ENCODE results near the gene RYR3. TPM values are rescaled to one million over a fixed set of nuclear protein-coding genes. Genes with fewer than 3 reads are reported as not detected.

RYR3 gene
- total RNA-seq, 1 donor from 2014 or later = 0.61 TPM

DNA sequence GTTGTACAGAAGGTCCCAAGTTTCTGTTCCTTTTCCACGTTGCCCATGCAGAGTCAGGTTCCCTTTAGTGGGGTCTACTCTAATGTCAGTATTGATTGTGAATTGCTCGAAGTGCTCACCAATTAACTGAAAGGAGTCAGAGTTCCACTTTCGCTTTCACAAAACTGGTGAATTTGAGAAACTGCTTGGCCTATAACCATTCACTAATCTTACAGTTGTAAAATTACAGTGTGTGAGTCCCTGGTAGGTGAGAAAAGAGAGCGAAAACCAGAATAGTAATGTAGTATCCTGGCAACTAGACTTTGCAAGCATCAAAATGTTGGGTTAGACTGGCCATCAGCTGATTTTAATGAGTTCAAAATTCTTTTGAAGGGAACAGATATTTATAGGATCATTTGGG is 420.0 kb downstream of the RYR3 start:
- Histone ChIP-seq H3K36me3 (no peaks in the 10 kb centered on the region), H3K27me3 (no peaks in the 10 kb centered on the region), H3K4me1 (no peaks in the 10 kb centered on the region), H3K9me3 (no peaks in the 10 kb centered on the region), H3K4me3 (no peak overlapping the region), H3K27ac (no peak overlapping the region)
- intact Hi-C loops (cut with DNase I) = no loop called here
- TF ChIP-seq, protein P1, sequence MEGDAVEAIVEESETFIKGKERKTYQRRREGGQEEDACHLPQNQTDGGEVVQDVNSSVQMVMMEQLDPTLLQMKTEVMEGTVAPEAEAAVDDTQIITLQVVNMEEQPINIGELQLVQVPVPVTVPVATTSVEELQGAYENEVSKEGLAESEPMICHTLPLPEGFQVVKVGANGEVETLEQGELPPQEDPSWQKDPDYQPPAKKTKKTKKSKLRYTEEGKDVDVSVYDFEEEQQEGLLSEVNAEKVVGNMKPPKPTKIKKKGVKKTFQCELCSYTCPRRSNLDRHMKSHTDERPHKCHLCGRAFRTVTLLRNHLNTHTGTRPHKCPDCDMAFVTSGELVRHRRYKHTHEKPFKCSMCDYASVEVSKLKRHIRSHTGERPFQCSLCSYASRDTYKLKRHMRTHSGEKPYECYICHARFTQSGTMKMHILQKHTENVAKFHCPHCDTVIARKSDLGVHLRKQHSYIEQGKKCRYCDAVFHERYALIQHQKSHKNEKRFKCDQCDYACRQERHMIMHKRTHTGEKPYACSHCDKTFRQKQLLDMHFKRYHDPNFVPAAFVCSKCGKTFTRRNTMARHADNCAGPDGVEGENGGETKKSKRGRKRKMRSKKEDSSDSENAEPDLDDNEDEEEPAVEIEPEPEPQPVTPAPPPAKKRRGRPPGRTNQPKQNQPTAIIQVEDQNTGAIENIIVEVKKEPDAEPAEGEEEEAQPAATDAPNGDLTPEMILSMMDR (IDR thresholded peaks at IDR 0.05) = no peak
- ATAC-seq (no peak), DNase-seq (no peak)

DNA sequence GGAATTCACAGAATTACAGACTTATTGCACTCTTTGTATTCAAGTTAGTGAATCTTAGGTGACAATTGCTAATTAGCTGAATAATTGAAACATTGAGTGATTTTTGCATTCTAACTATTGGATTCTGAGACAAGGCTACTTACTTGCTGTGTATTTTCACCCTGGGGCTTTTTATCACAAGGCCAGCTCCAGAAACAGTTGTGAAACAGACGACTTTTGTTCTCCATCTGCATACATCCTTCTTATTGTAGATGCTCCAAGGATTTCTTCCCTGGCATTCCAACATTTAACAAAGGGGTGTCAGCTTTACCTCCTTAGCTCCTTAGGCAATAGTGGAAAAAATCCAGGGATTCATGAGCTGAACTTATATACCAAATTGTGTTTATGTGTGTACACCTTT is 424.4 kb downstream of the RYR3 start:
- Histone ChIP-seq H3K36me3 (no peaks in the 10 kb centered on the region), H3K27me3 (no peaks in the 10 kb centered on the region), H3K4me3 (no peak overlapping the region), H3K9me3 (no peaks in the 10 kb centered on the region), H3K27ac (no peak overlapping the region), H3K4me1 (no peaks in the 10 kb centered on the region)
- no peak for ATAC-seq
- no peak for DNase-seq
- TF ChIP-seq, protein P1 (IDR thresholded peaks at IDR 0.05) = no peak
- intact Hi-C loops (cut with DNase I) = no loop called here

DNA sequence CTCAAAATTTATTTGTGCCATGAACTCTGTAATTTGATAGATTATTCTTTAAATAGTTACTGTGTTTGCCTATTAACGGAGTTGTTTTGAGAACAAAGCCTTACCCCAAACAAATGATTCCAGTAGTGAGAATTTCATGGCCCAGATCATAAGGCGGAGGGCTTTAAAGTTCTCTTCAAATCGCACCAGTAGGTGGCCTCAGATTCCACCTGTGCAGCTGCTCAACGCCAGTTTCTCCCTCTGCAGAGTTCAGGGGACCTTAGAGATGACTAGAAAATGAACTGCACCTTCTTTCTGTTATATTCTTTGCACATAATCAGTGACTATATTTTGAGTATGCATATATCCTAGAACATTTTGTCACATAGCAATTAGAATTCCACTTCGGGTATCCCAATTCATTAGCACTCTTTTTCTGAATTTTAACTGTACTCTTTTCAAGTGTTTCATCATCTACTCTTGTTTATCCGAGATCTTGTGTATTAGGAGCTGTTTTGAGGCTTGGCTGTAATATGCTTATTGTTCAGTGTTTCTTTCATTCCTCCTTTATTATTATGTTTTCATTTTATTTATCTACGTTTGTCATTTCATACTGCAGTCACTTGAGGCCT is 425.0 kb downstream of the RYR3 start:
- no peak for DNase-seq
- no peaks in the 10 kb centered on the region for H3K36me3 ChIP-seq
- no peaks in the 10 kb centered on the region for H3K9me3 ChIP-seq
- intact Hi-C loops (cut with DNase I) = no loop called here
- no peaks in the 10 kb centered on the region for H3K27me3 ChIP-seq
- no peak overlapping the region for H3K27ac ChIP-seq
- H3K4me3 ChIP-seq = no peak overlapping the region
- TF ChIP-seq, protein P1 (IDR thresholded peaks at IDR 0.05) = peak; percentile 46
- H3K4me1 ChIP-seq = no peaks in the 10 kb centered on the region
- peak; percentile 52 for ATAC-seq

DNA sequence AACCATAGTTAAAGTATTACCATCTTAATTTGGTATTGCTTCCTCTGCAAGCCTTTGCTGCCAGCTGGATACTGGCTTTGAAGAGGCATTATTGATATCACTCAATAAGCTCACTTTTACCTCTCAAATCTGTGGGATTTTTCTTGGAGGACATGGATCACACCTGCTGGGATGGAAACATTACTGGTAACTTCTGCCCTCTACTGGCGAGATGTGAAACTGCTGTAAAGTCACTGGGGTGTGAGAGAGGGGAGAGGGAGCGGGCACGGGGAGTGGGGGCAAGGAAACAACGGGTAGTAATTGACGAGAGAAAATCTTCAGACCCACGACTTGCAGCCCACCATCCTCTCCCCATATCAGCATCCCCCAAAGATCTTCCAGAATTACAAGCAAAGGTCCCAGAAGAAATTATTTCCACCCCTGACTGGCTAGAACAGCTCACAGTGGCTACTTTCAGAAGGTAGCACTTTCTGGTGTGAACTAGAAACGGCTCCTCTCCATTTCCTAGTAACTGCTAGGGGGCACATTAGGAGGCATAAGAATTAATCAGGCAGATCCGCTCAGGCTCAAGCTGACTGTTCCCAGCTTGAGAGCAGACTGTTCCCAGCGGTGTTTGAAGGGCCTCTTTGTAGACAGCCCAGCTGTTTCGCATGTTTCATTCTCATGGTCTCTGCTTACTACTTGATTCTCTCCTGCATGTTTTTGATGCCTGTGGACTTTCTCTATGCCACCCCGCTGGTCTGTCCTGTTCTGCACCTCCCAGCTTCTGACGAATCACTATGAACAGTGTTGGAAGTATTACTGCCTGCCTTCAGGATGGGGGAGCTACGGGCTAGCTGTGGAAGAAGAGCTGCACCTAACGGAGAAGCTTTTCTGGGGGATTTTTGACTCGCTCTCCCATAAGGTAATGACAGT is 427.2 kb downstream of the RYR3 start:
- no peaks in the 10 kb centered on the region for H3K36me3 ChIP-seq
- intact Hi-C loops (cut with DNase I) = no loop called here
- DNase-seq (no peak), ATAC-seq (peak; percentile 79)
- H3K9me3 ChIP-seq = no peaks in the 10 kb centered on the region
- no peak overlapping the region for H3K4me3 ChIP-seq
- H3K4me1 ChIP-seq = no peaks in the 10 kb centered on the region
- TF ChIP-seq, protein P1 (IDR thresholded peaks at IDR 0.05) = peak; percentile 69
- no peaks in the 10 kb centered on the region for H3K27me3 ChIP-seq
- no peak overlapping the region for H3K27ac ChIP-seq

DNA sequence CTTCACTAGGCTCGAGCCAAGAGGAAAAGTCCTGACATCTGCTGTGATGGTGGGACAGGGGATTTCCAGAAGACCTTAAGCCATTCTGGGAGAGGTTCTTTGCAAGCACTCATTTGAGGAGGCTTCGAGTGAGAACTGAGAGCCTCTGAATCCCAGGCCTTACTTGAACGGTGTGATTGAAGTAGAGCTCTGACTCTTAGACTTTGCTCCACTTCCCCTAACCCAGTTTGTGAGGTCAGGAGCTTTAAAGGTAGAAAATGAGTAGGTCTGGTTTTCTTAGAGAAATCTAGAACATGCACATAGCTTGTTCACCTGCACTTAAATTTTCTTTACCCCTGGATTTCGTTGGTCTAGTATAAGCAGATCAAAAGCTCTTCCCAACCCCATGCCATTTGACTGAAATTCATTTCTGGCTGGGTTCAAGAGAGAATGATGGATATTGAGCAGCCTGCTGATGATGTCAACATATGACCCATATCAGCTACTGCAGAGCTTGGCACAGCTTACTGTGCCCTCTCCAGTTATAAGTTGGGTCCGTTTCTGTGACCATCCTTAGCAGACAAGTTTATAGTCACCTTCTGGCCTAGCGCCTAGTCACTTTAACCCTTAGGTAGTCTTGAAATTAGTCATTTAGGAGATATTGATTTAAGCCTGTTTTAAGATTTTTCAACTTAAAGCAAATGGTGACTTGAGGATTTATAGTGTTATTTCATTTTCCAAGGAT is 428.3 kb downstream of the RYR3 start:
- TF ChIP-seq, protein P1 (IDR thresholded peaks at IDR 0.05) = no peak
- H3K4me1 ChIP-seq = no peaks in the 10 kb centered on the region
- no peaks in the 10 kb centered on the region for H3K27me3 ChIP-seq
- H3K27ac ChIP-seq = no peak overlapping the region
- no peaks in the 10 kb centered on the region for H3K36me3 ChIP-seq
- DNase-seq (no peak), ATAC-seq (no peak)
- H3K9me3 ChIP-seq = no peaks in the 10 kb centered on the region
- intact Hi-C loops (cut with DNase I) = no loop called here
- no peak overlapping the region for H3K4me3 ChIP-seq

All from upper lobe of right lung (tissue), 1 donor.